HepG2 (cell line): Measurements from ENCODE around the gene NGRN. TPM values are rescaled to one million over a fixed set of nuclear protein-coding genes. Genes with fewer than 3 reads are reported as not detected.

Source experiments
- ARID3A ChIP-seq: IDR thresholded peaks from 2 replicates; pipeline ENCODE4 v1.6.1; 2012; ENCODE audit warnings: low read depth, low read length, improper control_type of control experiment
- E2F5 ChIP-seq: sonication (generic); formaldehyde crosslinking; conservative IDR thresholded peaks from 2 replicates; pipeline ENCODE4 v1.4.0; 2020; ENCODE audit warnings: missing genetic modification reagents
- EED ChIP-seq: sonication (generic); formaldehyde crosslinking; IDR thresholded peaks from 2 replicates; pipeline ENCODE4 v1.5.0; 2020; ENCODE audit warnings: mild to moderate bottlenecking, missing genetic modification reagents
- FOXC1 ChIP-seq: sonication (generic); formaldehyde crosslinking; IDR thresholded peaks from 2 replicates; pipeline ENCODE4 v1.8.0; 2022; ENCODE audit warnings: mild to moderate bottlenecking, missing genetic modification reagents, borderline replicate concordance
- JARID2 ChIP-seq: sonication (generic); formaldehyde crosslinking; IDR thresholded peaks from 2 replicates; pipeline ENCODE4 v1.8.1; 2023; ENCODE audit warnings: missing genetic modification reagents, inconsistent platforms; ENCODE audit not compliant: insufficient replicate concordance
- MIXL1 ChIP-seq: IDR thresholded peaks from 2 replicates; pipeline ENCODE4 v1.6.1; 2016
- SALL1 ChIP-seq: sonication (generic); formaldehyde crosslinking; IDR thresholded peaks from 2 replicates; pipeline ENCODE4 v1.8.0; 2022; ENCODE audit warnings: mild to moderate bottlenecking, missing genetic modification reagents
- SAP130 ChIP-seq: IDR thresholded peaks from 2 replicates; pipeline ENCODE4 v1.6.1; 2016; ENCODE audit warnings: low read depth
- STAG1 ChIP-seq: sonication (generic); formaldehyde crosslinking; IDR thresholded peaks from 2 replicates; pipeline ENCODE4 v1.4.0; 2020; ENCODE audit warnings: missing genetic modification reagents
- SUZ12 ChIP-seq: fragments of 150-350 bp; IDR thresholded peaks from 2 replicates; pipeline ENCODE4 v1.6.1; 2014; ENCODE audit warnings: low read depth, low read length
- TEAD3 ChIP-seq: optimal IDR thresholded peaks from 2 replicates; pipeline ENCODE3; 2016; ENCODE audit warnings: borderline replicate concordance
- UBTF ChIP-seq: sonication (generic); formaldehyde crosslinking; IDR thresholded peaks from 2 replicates; pipeline ENCODE4 v1.4.0; 2020; ENCODE audit warnings: mild to moderate bottlenecking, missing genetic modification reagents
- ZFX ChIP-seq: sonication (generic); formaldehyde crosslinking; IDR thresholded peaks from 2 replicates; pipeline ENCODE4 v1.4.0; 2020; ENCODE audit warnings: mild to moderate bottlenecking, low read depth, missing genetic modification reagents, moderate library complexity
- ZFY ChIP-seq: sonication (generic); formaldehyde crosslinking; IDR thresholded peaks from 2 replicates; pipeline ENCODE4 v1.4.0; 2020; ENCODE audit warnings: missing genetic modification reagents
- ZNF280D ChIP-seq: sonication (generic); formaldehyde crosslinking; IDR thresholded peaks from 2 replicates; pipeline ENCODE4 v1.5.1; 2020; ENCODE audit warnings: mild to moderate bottlenecking, missing genetic modification reagents
- ZNF432 ChIP-seq: sonication (generic); formaldehyde crosslinking; IDR thresholded peaks from 2 replicates; pipeline ENCODE4 v1.5.0; 2020; ENCODE audit warnings: missing genetic modification reagents, mild to moderate bottlenecking, borderline replicate concordance
- ZNF569 ChIP-seq: sonication (generic); formaldehyde crosslinking; IDR thresholded peaks from 2 replicates; pipeline ENCODE4 v1.5.0; 2020; ENCODE audit warnings: mild to moderate bottlenecking, missing genetic modification reagents, moderate library complexity, borderline replicate concordance
- ZNF839 ChIP-seq: sonication (generic); formaldehyde crosslinking; IDR thresholded peaks from 2 replicates; pipeline ENCODE4 v1.4.0; 2020; ENCODE audit warnings: missing genetic modification reagents, mild to moderate bottlenecking, borderline replicate concordance
- ZSCAN29 ChIP-seq: sonication (generic); formaldehyde crosslinking; conservative IDR thresholded peaks from 2 replicates; pipeline ENCODE4 v1.4.0; 2020; ENCODE audit warnings: mild to moderate bottlenecking, missing genetic modification reagents
- ZSCAN31 ChIP-seq: sonication (generic); formaldehyde crosslinking; IDR thresholded peaks from 2 replicates; pipeline ENCODE4 v1.5.0; 2020; ENCODE audit warnings: low read depth, mild to moderate bottlenecking, missing genetic modification reagents
- polyA plus RNA-seq, 8 experiments: library from polyadenylated mRNA; depleted of rRNA in 3 of 8; stranded (reverse) in 7 of 8; unstranded in 1 of 8; fragments of >200 nt; fragmentation: Illumina TruSeq in 4 of 8; extraction: Trizol in 4 of 8; gene quantifications; 2 replicates each; pipeline versions ENCODE4 v1.2.1 to v1.2.3, GENCODE V29; 2011 to 2016; ENCODE audit warnings: low read depth in 4 of 8, missing spikeins in 1 of 8, mixed read lengths in 1 of 8; ENCODE audit not compliant: insufficient read depth in 1 of 8
- total RNA-seq, 5 experiments: library from RNA; depleted of rRNA; stranded (reverse); fragments of >200 nt; fragmentation: Illumina TruSeq; extraction: Trizol; gene quantifications; 2 replicates each; pipeline ENCODE4 v1.2.3, GENCODE V29; 2016; ENCODE audit warnings: low read depth in 1 of 5

The NGRN gene
- total and polyA plus RNA-seq, 2 of the 13 experiments (the other 11 are each of a cell fraction or from before 2014, with no cell fraction given) = 39.8 to 63.7 TPM

- TF ChIP-seq ARID3A (no peak), ZNF280D (CRISPR knock-in tag) (0 out of 2 replicates have a peak, but pooled peaks have one; percentile 40), FOXC1 (CRISPR knock-in tag) (no peak), TEAD3 (CRISPR knock-in tag) (peak; percentile 30), ZNF839 (0 out of 2 replicates have a peak, but pooled peaks have one; percentile 29), E2F5 (CRISPR knock-in tag) (no peak), ZSCAN29 (CRISPR knock-in tag) (0 out of 2 replicates have a peak, but pooled peaks have one; percentile 12), JARID2 (no peak), MIXL1 (CRISPR knock-in tag) (no peak), ZNF432 (CRISPR knock-in tag) (no peak), ZSCAN31 (CRISPR knock-in tag) (0 out of 2 replicates have a peak, but pooled peaks have one; percentile 54), UBTF (CRISPR knock-in tag) (no peak), STAG1 (CRISPR knock-in tag) (peak; percentile 42), EED (peak; percentile 61; the same call in 1 of the 2 replicates), SUZ12 (no peak), SALL1 (CRISPR knock-in tag) (no peak; the same call in 1 of the 2 replicates), ZFX (CRISPR knock-in tag) (peak; percentile 45), ZFY (0 out of 2 replicates have a peak, but pooled peaks have one; percentile 38), ZNF569 (CRISPR knock-in tag) (no peak), SAP130 (CRISPR knock-in tag) (peak; percentile 21; the same call in 1 of the 2 replicates)
Observed at GRCh38 chr15:90300988-90301706, 35.7 kb downstream of the NGRN start (continued).
